PC-9 (cell line): ENCODE data around the gene PTH1R.

ENCODE experiments used
- CTCF ChIP-seq: fragments of 200-600 bp; sonication (generic); conservative IDR thresholded peaks from 2 replicates; pipeline ENCODE4 v1.6.1; 2017; ENCODE audit warnings: mixed run types, antibody characterized with exemption, mild to moderate bottlenecking, moderate library complexity
- EZH2 ChIP-seq: fragments of 200-600 bp; sonication (generic); IDR thresholded peaks from 2 replicates; pipeline ENCODE4 v1.8.0; 2017; ENCODE audit warnings: antibody characterized with exemption, low read depth

- no peak for TF ChIP-seq EZH2
- TF ChIP-seq CTCF: no peak
Measured at GRCh38 chr3:46883830-46884185, 6.3 kb downstream of the PTH1R start.
